ENCODE measurements around the gene ZBTB20. TPM values are rescaled to one million over a fixed set of nuclear protein-coding genes. Genes with fewer than 3 reads are reported as not detected.

The ZBTB20 gene
- total RNA-seq, 1 donor from 2014 or later: 11.2 TPM

DNA sequence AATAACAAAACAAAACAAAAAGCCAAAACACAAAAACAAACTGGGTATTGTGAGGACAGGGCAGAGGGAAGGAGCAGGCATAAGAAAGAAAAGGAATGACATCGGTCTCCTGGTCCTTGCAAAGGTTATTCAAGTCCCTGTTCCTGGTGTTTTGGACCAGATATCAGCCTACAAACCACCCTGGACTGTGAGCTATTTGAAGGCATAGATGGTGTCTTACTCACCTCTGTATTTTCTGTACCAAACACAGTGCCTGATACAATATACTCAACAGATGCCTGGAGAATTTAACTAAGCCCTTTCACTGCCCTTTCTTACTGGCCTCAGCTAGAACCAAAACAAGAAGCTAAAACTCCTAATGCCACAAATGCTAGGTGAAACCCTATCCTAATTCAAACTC, 656.3 kb downstream of the ZBTB20 start:
- no peak for DNase-seq (ENCODE audit: low read depth)
- TF ChIP-seq, protein P1, sequence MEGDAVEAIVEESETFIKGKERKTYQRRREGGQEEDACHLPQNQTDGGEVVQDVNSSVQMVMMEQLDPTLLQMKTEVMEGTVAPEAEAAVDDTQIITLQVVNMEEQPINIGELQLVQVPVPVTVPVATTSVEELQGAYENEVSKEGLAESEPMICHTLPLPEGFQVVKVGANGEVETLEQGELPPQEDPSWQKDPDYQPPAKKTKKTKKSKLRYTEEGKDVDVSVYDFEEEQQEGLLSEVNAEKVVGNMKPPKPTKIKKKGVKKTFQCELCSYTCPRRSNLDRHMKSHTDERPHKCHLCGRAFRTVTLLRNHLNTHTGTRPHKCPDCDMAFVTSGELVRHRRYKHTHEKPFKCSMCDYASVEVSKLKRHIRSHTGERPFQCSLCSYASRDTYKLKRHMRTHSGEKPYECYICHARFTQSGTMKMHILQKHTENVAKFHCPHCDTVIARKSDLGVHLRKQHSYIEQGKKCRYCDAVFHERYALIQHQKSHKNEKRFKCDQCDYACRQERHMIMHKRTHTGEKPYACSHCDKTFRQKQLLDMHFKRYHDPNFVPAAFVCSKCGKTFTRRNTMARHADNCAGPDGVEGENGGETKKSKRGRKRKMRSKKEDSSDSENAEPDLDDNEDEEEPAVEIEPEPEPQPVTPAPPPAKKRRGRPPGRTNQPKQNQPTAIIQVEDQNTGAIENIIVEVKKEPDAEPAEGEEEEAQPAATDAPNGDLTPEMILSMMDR (conservative IDR thresholded peaks at IDR 0.05; ENCODE audit: low read depth, low read length): no peak
- no peak overlapping the region for H3K4me3 ChIP-seq (ENCODE audit: low read depth, low read length)

DNA sequence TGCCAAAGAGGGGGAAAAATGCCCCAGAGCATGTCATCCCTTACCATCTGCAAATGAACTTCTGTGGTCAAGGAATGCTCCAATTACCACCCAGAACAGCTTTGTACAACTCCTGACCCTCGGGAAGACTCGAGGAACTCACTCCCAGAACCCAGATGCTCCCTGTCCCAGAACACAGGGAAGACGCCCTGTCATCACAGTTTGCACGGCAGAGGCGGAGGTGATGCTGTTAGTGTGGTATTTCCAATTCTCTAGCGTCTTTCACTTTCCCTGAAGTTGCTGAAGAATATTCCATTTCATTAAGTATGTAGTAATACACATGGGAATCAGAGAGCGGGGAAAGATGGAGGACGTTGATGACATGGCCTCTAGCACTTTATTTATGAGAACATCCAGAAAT, 659.6 kb downstream of the ZBTB20 start:
- TF ChIP-seq, protein P1 (conservative IDR thresholded peaks at IDR 0.05; ENCODE audit: low read depth, low read length): no peak
- H3K4me3 ChIP-seq (ENCODE audit: low read depth, low read length): no peak overlapping the region
- DNase-seq (ENCODE audit: low read depth): no peak

DNA sequence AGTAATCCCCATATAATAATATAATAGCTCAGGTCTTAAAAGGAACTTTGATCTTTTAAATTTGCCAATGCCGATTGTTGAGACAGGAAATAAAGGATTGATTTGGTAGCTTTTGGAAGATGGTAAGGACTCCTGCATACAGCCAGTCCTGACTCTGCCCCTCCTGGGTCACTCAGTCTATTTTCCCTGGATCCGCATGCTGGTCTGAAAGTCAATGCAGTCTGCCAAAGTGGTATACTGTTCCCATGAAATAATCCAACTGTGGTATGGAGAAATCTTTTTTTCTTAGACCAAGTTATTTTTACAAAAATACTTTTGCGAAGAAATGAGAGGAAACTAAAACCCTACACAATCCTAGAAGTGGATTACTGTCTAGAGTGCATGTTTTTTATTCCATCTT, 662.2 kb downstream of the ZBTB20 start:
- TF ChIP-seq, protein P1 (conservative IDR thresholded peaks at IDR 0.05; ENCODE audit: low read depth, low read length): no peak
- no peak overlapping the region for H3K4me3 ChIP-seq (ENCODE audit: low read depth, low read length)
- DNase-seq (ENCODE audit: low read depth): no peak

DNA sequence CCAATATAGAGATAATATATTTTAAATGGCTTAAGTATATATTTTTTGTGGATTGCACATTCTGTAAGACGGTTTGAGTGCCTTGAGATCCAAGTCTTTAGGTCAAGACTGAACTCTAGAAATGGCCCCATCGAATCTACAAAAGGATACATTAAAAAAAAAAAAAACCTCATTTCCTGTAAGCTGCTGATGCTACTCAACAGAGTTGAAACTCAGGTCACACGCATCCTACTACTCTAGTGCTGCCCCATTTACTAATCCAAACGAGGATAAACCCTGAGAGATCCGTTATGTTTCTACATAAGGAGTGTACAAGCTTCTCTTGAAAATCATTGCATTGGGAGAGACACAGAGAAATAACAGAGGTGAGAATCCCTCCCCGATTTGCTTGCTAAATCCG, 666.0 kb downstream of the ZBTB20 start:
- no peak for DNase-seq (ENCODE audit: low read depth)
- H3K4me3 ChIP-seq (ENCODE audit: low read depth, low read length): no peak overlapping the region
- TF ChIP-seq, protein P1 (conservative IDR thresholded peaks at IDR 0.05; ENCODE audit: low read depth, low read length): no peak

DNA sequence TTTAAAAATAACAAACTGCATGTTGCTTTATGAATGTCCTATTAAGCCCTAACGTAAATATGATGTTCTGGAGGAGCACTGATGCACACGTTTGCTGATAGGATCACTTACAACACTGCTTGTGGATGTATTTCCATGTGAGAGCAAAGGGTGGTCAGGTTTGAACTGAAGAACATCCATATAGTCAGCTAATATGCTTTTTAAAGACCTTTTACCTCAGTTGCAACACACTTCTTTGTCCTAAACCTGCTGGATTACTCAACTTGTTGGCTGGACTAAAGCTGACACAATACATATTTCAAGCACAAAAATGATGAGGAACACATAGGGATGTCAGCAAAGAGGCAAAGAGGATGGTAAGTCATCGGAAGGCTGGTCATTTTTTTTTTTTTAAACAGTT, 666.6 kb downstream of the ZBTB20 start:
- no peak overlapping the region for H3K4me3 ChIP-seq (ENCODE audit: low read depth, low read length)
- TF ChIP-seq, protein P1 (conservative IDR thresholded peaks at IDR 0.05; ENCODE audit: low read depth, low read length): no peak

DNA sequence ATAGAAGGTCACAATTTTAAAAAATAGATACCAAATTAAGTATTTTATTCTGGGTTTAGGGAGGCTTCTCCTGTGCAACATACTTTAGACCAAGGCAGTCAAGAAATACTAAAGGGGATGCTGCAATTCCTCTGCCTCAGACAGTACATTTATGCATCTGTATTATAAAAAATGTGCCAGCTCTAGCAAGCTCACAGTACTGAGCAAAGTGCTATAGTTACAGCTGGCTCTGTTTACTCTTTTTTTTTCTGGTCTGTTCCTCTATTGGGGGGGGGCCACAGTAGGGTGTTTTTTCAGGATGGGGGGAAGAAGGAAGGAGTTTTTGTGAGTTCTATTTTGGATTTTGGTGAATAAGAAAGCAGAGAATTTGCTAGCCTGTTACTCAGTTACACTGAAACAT, 668.3 kb downstream of the ZBTB20 start:
- DNase-seq (ENCODE audit: low read depth): no peak
- H3K4me3 ChIP-seq (ENCODE audit: low read depth, low read length): no peak overlapping the region
- TF ChIP-seq, protein P1 (conservative IDR thresholded peaks at IDR 0.05; ENCODE audit: low read depth, low read length): no peak

More for the DNA sequence above, 666.6 kb downstream of the ZBTB20 start:
- DNase-seq (ENCODE audit: low read depth): no peak

DNA sequence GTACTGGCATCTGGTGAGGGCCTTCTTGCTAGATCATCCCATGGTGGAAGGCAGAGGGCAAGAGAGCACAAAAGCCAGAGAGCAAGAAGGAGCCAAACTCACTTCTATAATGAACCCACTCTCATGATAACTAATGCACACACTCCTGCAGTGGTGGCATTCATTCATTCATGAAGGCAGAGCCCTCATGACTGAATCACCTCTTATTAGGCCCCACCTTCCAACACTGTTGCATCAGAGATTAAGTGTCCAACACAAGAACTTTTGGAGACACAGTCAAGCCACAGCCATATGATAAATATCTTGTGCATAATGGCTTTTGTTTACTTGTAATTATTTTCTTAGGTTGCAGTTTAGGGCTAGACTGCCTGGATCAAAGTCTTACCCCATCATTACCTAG, 670.6 kb downstream of the ZBTB20 start:
- TF ChIP-seq, protein P1 (conservative IDR thresholded peaks at IDR 0.05; ENCODE audit: low read depth, low read length): no peak
- no peak for DNase-seq (ENCODE audit: low read depth)
- H3K4me3 ChIP-seq (ENCODE audit: low read depth, low read length): no peak overlapping the region
